Tibial nerve (tissue), 4 donors: Measurements from ENCODE around the gene TTC12.

Experiments used
- EP300 ChIP-seq, 2 donors: sonication (generic); formaldehyde crosslinking; IDR thresholded peaks; one replicate each; pipeline ENCODE4 v1.6.1; 2017; ENCODE audit warnings: antibody characterized with exemption in 2 of 2, mild to moderate bottlenecking in 1 of 2
- TF ChIP-seq, protein P1 (sequence below), 5 experiments: fragments of 200-600 bp in 3 of 5; fragments of 450-650 bp in 2 of 5; sonication (generic) in 3 of 5; IDR thresholded peaks; one replicate each; pipeline ENCODE4 v1.5.1; 2016 to 2019; ENCODE audit warnings: antibody characterized with exemption in 5 of 5, mild to moderate bottlenecking in 3 of 5, moderate library complexity in 2 of 5

DNA sequence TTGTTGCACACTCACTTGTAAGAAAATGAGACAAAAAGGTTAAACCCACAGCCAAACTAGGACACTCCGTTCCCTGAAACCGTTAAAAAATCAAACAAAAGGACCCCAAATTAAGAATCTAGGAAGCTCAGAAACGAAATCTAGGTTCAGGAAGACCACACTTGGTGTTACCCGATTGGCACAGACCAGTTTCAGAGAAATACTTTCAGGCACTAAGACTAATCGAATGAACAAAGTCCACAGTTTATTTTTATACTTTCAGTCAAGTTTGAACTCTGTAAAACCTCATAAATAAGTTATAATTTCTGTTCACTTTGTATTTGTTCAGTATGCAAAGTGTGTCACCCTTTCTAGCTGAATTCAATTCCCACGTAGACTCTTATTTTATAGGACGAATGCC, 38.8 kb upstream of the TTC12 start:
- TF ChIP-seq, protein P1, sequence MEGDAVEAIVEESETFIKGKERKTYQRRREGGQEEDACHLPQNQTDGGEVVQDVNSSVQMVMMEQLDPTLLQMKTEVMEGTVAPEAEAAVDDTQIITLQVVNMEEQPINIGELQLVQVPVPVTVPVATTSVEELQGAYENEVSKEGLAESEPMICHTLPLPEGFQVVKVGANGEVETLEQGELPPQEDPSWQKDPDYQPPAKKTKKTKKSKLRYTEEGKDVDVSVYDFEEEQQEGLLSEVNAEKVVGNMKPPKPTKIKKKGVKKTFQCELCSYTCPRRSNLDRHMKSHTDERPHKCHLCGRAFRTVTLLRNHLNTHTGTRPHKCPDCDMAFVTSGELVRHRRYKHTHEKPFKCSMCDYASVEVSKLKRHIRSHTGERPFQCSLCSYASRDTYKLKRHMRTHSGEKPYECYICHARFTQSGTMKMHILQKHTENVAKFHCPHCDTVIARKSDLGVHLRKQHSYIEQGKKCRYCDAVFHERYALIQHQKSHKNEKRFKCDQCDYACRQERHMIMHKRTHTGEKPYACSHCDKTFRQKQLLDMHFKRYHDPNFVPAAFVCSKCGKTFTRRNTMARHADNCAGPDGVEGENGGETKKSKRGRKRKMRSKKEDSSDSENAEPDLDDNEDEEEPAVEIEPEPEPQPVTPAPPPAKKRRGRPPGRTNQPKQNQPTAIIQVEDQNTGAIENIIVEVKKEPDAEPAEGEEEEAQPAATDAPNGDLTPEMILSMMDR (IDR thresholded peaks at IDR 0.05): no peak
- no peak for TF ChIP-seq EP300 (IDR thresholded peaks at IDR 0.05)
